SK-N-MC (cell line): Measurements from ENCODE around the gene FHOD3.

ENCODE experiments used
- DNase-seq: peaks from one replicate; pipeline ENCODE4 v3.0.0-alpha.2; 2011; ENCODE audit warnings: low read depth, low spot score
- H3K27ac ChIP-seq: fragments of 200-600 bp; sonication (generic); 2 replicates; pipeline ENCODE4 v1.5.1; 2016; ENCODE audit warnings: mixed run types
- H3K36me3 ChIP-seq: fragments of 200-600 bp; sonication (generic); 2 replicates; pipeline ENCODE4 v1.6.1; 2017; ENCODE audit warnings: antibody characterized with exemption, low read length, mixed read lengths; ENCODE audit not compliant: insufficient read depth
- H3K4me3 ChIP-seq: fragments of 200-600 bp; sonication (generic); 2 replicates; pipeline ENCODE4 v1.5.1; 2016
- H3K9ac ChIP-seq: fragments of 200-600 bp; sonication (generic); 2 replicates; pipeline ENCODE4 v1.8.0; 2017; ENCODE audit warnings: mixed run types, mixed read lengths; ENCODE audit not compliant: insufficient read length
- H3K9me3 ChIP-seq: fragments of 200-600 bp; sonication (generic); 2 replicates; pipeline ENCODE4 v1.6.1; 2017; ENCODE audit warnings: low read depth, mild to moderate bottlenecking, antibody characterized with exemption, low read length, moderate library complexity, mixed read lengths
- EZH2 ChIP-seq: fragments of 200-600 bp; sonication (generic); IDR thresholded peaks from one replicate; pipeline ENCODE4 v1.6.1; 2017; ENCODE audit warnings: antibody characterized with exemption
- FOXP2 ChIP-seq: optimal IDR thresholded peaks from 2 replicates; pipeline ENCODE3; 2011; ENCODE audit warnings: mild to moderate bottlenecking, moderate library complexity; ENCODE audit not compliant: insufficient read depth; ENCODE audit errors: extremely low read length, control extremely low read depth
- POLR2AphosphoS5 ChIP-seq: IDR thresholded peaks from 2 replicates; pipeline ENCODE4 v1.6.1; 2012; ENCODE audit warnings: mild to moderate bottlenecking, low read depth, low read length, borderline replicate concordance

FHOD3 gene

GRCh38 chr18:36297417-36298125 is at the start of gene FHOD3:
Gene FHOD3, plus strand, starts transcription at chr18:36297713. Its CDS starts 123 bp downstream, at chr18:36297836.
- Histone ChIP-seq H3K9ac (no peak within 1 kb of the TSS), H3K9me3 (no peaks in the 10 kb centered on the region), H3K36me3 (no peaks in the 10 kb centered on the region), H3K27ac (no peak within 1 kb of the TSS), H3K4me3 (peak within 1 kb of the TSS; percentile 58)
- no peak for DNase-seq
- no peak for TF ChIP-seq POLR2AphosphoS5
- no peak for TF ChIP-seq FOXP2
- TF ChIP-seq EZH2 = no peak

GRCh38 chr18:36249392-36249791 is 48.1 kb upstream of the FHOD3 start:
- H3K4me3 ChIP-seq = no peak overlapping the region
- no peaks in the 10 kb centered on the region for H3K9me3 ChIP-seq
- H3K9ac ChIP-seq = no peak overlapping the region
- no peaks in the 10 kb centered on the region for H3K36me3 ChIP-seq
- TF ChIP-seq EZH2 (no peak), FOXP2 (no peak), POLR2AphosphoS5 (no peak)
- no peak overlapping the region for H3K27ac ChIP-seq
- no peak for DNase-seq

GRCh38 chr18:36250827-36251226 is 46.7 kb upstream of the FHOD3 start:
- no peak overlapping the region for H3K4me3 ChIP-seq
- H3K9ac ChIP-seq = no peak overlapping the region
- H3K36me3 ChIP-seq = no peaks in the 10 kb centered on the region
- TF ChIP-seq POLR2AphosphoS5 (no peak), FOXP2 (no peak), EZH2 (no peak)
- H3K27ac ChIP-seq = no peak overlapping the region
- no peak for DNase-seq
- no peaks in the 10 kb centered on the region for H3K9me3 ChIP-seq

GRCh38 chr18:36255072-36255698 is 42.3 kb upstream of the FHOD3 start:
- DNase-seq = no peak
- Histone ChIP-seq H3K27ac (no peak overlapping the region), H3K9me3 (no peaks in the 10 kb centered on the region), H3K9ac (no peak overlapping the region), H3K36me3 (no peaks in the 10 kb centered on the region), H3K4me3 (no peak overlapping the region)
- TF ChIP-seq EZH2 (no peak), POLR2AphosphoS5 (no peak), FOXP2 (no peak)

- TF ChIP-seq FOXP2 = no peak
- no peak for TF ChIP-seq EZH2
- no peak for TF ChIP-seq POLR2AphosphoS5
- no peak overlapping the region for H3K27ac ChIP-seq
- H3K4me3 ChIP-seq = no peak overlapping the region
- DNase-seq = no peak
- no peaks in the 10 kb centered on the region for H3K9me3 ChIP-seq
- no peak overlapping the region for H3K9ac ChIP-seq
- no peaks in the 10 kb centered on the region for H3K36me3 ChIP-seq
Measured at GRCh38 chr18:36256094-36256493, 41.4 kb upstream of the FHOD3 start.

- H3K9me3 ChIP-seq = no peaks in the 10 kb centered on the region
- no peak overlapping the region for H3K4me3 ChIP-seq
- no peak overlapping the region for H3K9ac ChIP-seq
- no peak for DNase-seq
- TF ChIP-seq POLR2AphosphoS5 (no peak), FOXP2 (no peak), EZH2 (no peak)
- H3K27ac ChIP-seq = no peak overlapping the region
- no peaks in the 10 kb centered on the region for H3K36me3 ChIP-seq
Measured at GRCh38 chr18:36262971-36263370, 34.5 kb upstream of the FHOD3 start.

- no peak overlapping the region for H3K27ac ChIP-seq
- H3K36me3 ChIP-seq = no peaks in the 10 kb centered on the region
- TF ChIP-seq POLR2AphosphoS5 = no peak
- no peak for TF ChIP-seq FOXP2
- no peak for TF ChIP-seq EZH2
- no peak for DNase-seq
- H3K4me3 ChIP-seq = no peak overlapping the region
- no peak overlapping the region for H3K9ac ChIP-seq
- H3K9me3 ChIP-seq = no peaks in the 10 kb centered on the region
Measured at GRCh38 chr18:36264283-36264682, 33.2 kb upstream of the FHOD3 start.

GRCh38 chr18:36265015-36265414 is 32.5 kb upstream of the FHOD3 start:
- no peak for DNase-seq
- no peaks in the 10 kb centered on the region for H3K36me3 ChIP-seq

GRCh38 chr18:36269157-36269556 is 28.4 kb upstream of the FHOD3 start:
- TF ChIP-seq FOXP2 = no peak
- Histone ChIP-seq H3K27ac (no peak overlapping the region), H3K9me3 (no peaks in the 10 kb centered on the region), H3K9ac (no peak overlapping the region), H3K4me3 (no peak overlapping the region), H3K36me3 (no peaks in the 10 kb centered on the region)
- DNase-seq = no peak

More at GRCh38 chr18:36265015-36265414, 32.5 kb upstream of the FHOD3 start:
- Histone ChIP-seq H3K9me3 (no peaks in the 10 kb centered on the region), H3K9ac (no peak overlapping the region), H3K27ac (no peak overlapping the region), H3K4me3 (no peak overlapping the region)
- TF ChIP-seq POLR2AphosphoS5 = no peak
- TF ChIP-seq FOXP2 = no peak
